Measurements from ENCODE around the gene SRPK2.

- TF ChIP-seq ZBTB11 (tag by site-specific recombination; conservative IDR thresholded peaks at IDR 0.05; ENCODE audit: low read depth) (no peak), ZNF654 (tag by site-specific recombination; IDR thresholded peaks at IDR 0.05; ENCODE audit: low read depth) (no peak), ZNF658 (tag by site-specific recombination; IDR thresholded peaks at IDR 0.05) (no peak), CTCF (tag by site-specific recombination; IDR thresholded peaks at IDR 0.05) (no peak), ZNF704 (tag by site-specific recombination; IDR thresholded peaks at IDR 0.05) (no peak), WT1 (tag by site-specific recombination; IDR thresholded peaks at IDR 0.05) (no peak), ZNF596 (tag by site-specific recombination; IDR thresholded peaks at IDR 0.05) (no peak), TCF7L2 (IDR thresholded peaks at IDR 0.05; ENCODE audit: borderline replicate concordance, low read depth, low read length) (no peak), YY1 (tag by site-specific recombination; IDR thresholded peaks at IDR 0.05) (no peak), MYNN (tag by site-specific recombination; IDR thresholded peaks at IDR 0.05; ENCODE audit: borderline replicate concordance) (no peak), KLF10 (tag by site-specific recombination; IDR thresholded peaks at IDR 0.05) (no peak)
Observed at GRCh38 chr7:105187302-105188169, 201.2 kb downstream of the SRPK2 start.

Data from HEK293 (cell line).